ENCODE data around the gene PLEKHA6.

The PLEKHA6 gene

DNA sequence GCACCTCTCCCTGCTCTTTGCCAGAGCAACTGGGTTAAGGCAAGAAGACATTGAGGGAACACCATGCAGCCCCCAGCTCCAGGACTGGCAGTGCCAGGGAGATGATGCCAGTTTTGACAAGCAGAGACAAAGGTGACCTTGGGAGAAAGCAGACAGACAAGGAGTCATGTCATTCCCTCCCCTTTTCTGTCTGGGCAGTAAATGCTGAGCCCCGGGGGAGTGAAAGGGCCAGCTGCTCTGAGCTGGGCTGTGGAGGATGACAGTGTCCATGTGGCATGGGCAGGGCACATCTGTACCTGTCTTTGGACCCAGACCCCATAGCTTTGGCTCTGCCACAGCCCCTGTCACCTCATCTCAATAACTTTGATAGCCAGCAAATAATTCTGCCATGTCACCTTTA is 24.2 kb downstream of the PLEKHA6 start:
- H2BK15ac ChIP-seq (ENCODE audit: low read depth, poor library complexity, severe bottlenecking), result no peak overlapping the region
- H3K9me3 ChIP-seq (ENCODE audit: control insufficient read depth, low read length), result no peaks in the 10 kb centered on the region
- H3K23ac ChIP-seq (ENCODE audit: low read length in 2 of 2), result no peak overlapping the region
- H4K91ac ChIP-seq (ENCODE audit: low read length), result no peak overlapping the region
- H2BK12ac ChIP-seq (ENCODE audit: low read length in 2 of 2), result peak overlapping the region in 1 of 2 experiments; percentile 57
- no peaks in the 10 kb centered on the region for H3K36me3 ChIP-seq (ENCODE audit: control insufficient read depth in 1 of 2, insufficient read depth in 2 of 2, low read depth in 1 of 2, low read length in 2 of 2)
- H3K18ac ChIP-seq (ENCODE audit: low read depth in 1 of 2, low read length in 2 of 2), result peak overlapping the region in 1 of 2 experiments; percentile 86
- H2BK5ac ChIP-seq (ENCODE audit: low read depth, low read length, poor library complexity, severe bottlenecking), result no peak overlapping the region
- H3K14ac ChIP-seq (ENCODE audit: low read length in 2 of 2), result no peak overlapping the region
- H3K27ac ChIP-seq (ENCODE audit: low read length, poor library complexity, severe bottlenecking), result no peak overlapping the region
- H3K4me1 ChIP-seq (ENCODE audit: control insufficient read depth, insufficient read depth, low read depth, low read length), result no peaks in the 10 kb centered on the region
- peaks cover 23 to 67% of the 10 kb centered on the region in 2 experiments for H3K27me3 ChIP-seq (ENCODE audit: control insufficient read depth in 1 of 2, insufficient read depth in 1 of 2, low read length in 2 of 2)
- peak overlapping the region; percentile 10 for H2AFZ ChIP-seq (ENCODE audit: low read depth, low read length)
- H3K4me2 ChIP-seq (ENCODE audit: low read length, poor library complexity, severe bottlenecking), result no peak overlapping the region
- no peak overlapping the region for H3K4ac ChIP-seq (ENCODE audit: low read depth in 1 of 2, low read length in 2 of 2)
- no peak overlapping the region for H3K4me3 ChIP-seq (ENCODE audit: insufficient read depth in 1 of 2, low read depth in 1 of 2, low read length in 2 of 2)
- no peak overlapping the region for H3K9ac ChIP-seq (ENCODE audit: low read length)
- H3K79me1 ChIP-seq (replicated peaks; ENCODE audit: low read length, poor library complexity, severe bottlenecking), result no peaks in the 10 kb centered on the region
- whole genome bisulfite sequencing, result 80% methylated on average over 1 of the region's 1 CpG
- no peak overlapping the region for H2AK5ac ChIP-seq (ENCODE audit: low read length, severe bottlenecking)
- H4K8ac ChIP-seq (ENCODE audit: low read length), result no peak overlapping the region
- DNase-seq, result no peak
- H2BK120ac ChIP-seq (ENCODE audit: low read depth, low read length), result no peak overlapping the region

DNA sequence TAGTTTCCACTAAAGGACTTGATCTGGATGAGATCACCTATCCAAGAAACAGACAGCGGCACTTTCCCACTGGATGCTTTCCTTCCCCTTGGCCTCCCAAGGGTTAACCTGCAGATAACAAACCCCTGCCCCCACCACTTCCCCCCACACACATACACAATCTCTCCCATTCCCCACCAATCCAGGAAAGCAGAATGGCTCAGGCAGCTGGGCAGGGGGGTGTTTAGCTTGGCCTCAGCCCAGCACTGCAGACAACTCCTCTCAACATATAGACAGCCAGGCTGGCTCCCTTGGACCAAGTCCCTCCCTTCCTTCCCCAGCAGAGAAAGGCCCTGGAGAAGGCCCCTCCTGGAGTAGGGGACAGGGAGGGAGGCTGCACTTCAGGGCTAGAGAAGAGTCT is 24.6 kb downstream of the PLEKHA6 start:
- Histone ChIP-seq H2AK5ac (ENCODE audit: low read length, severe bottlenecking) (no peak overlapping the region), H3K36me3 (ENCODE audit: control insufficient read depth in 1 of 2, insufficient read depth in 2 of 2, low read depth in 1 of 2, low read length in 2 of 2) (no peaks in the 10 kb centered on the region), H3K4me1 (ENCODE audit: control insufficient read depth, insufficient read depth, low read depth, low read length) (no peaks in the 10 kb centered on the region), H3K79me1 (replicated peaks; ENCODE audit: low read length, poor library complexity, severe bottlenecking) (no peaks in the 10 kb centered on the region), H3K9me3 (ENCODE audit: control insufficient read depth, low read length) (no peaks in the 10 kb centered on the region), H2BK5ac (ENCODE audit: low read depth, low read length, poor library complexity, severe bottlenecking) (no peak overlapping the region), H3K14ac (ENCODE audit: low read length in 2 of 2) (no peak overlapping the region), H3K4ac (ENCODE audit: low read depth in 1 of 2, low read length in 2 of 2) (no peak overlapping the region), H3K23ac (ENCODE audit: low read length in 2 of 2) (no peak overlapping the region), H2BK120ac (ENCODE audit: low read depth, low read length) (no peak overlapping the region), H2BK15ac (ENCODE audit: low read depth, poor library complexity, severe bottlenecking) (no peak overlapping the region), H2BK12ac (ENCODE audit: low read length in 2 of 2) (no peak overlapping the region), H3K4me3 (ENCODE audit: insufficient read depth in 1 of 2, low read depth in 1 of 2, low read length in 2 of 2) (no peak overlapping the region), H3K9ac (ENCODE audit: low read length) (no peak overlapping the region), H4K8ac (ENCODE audit: low read length) (no peak overlapping the region), H3K18ac (ENCODE audit: low read depth in 1 of 2, low read length in 2 of 2) (peak overlapping the region; percentile 35 to 86), H4K91ac (ENCODE audit: low read length) (peak overlapping the region; percentile 43), H3K27me3 (ENCODE audit: control insufficient read depth in 1 of 2, insufficient read depth in 1 of 2, low read length in 2 of 2) (peaks cover 23 to 62% of the 10 kb centered on the region in 2 experiments), H2AFZ (ENCODE audit: low read depth, low read length) (peak overlapping the region; percentile 10), H3K27ac (ENCODE audit: low read length, poor library complexity, severe bottlenecking) (no peak overlapping the region), H3K4me2 (ENCODE audit: low read length, poor library complexity, severe bottlenecking) (no peak overlapping the region)
- no peak for DNase-seq
- WGBS, result 89% methylated on average over 1 of the region's 1 CpG

DNA sequence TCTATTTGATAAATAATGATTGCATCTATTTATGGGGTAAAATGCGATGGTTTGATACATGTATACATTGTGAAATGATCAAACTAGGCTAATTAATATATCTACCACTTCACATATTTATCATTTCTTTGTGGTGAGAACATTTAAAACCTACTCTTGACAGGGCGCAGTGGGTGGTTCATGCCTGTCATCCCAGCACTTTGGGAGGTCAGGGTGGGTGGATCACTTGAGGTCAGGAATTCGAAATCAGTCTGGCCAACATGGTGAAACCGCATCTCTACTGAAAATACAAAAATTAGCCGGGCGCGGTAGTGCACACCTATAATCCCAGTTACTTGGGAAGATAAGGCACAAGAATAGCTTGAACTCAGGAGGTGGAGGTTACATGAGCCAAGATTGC is 25.3 kb downstream of the PLEKHA6 start:
- Histone ChIP-seq H2AK5ac (ENCODE audit: low read length, severe bottlenecking) (no peak overlapping the region), H2BK120ac (ENCODE audit: low read depth, low read length) (no peak overlapping the region), H2BK12ac (ENCODE audit: low read length in 2 of 2) (no peak overlapping the region), H3K27ac (ENCODE audit: low read length, poor library complexity, severe bottlenecking) (no peak overlapping the region), H3K4ac (ENCODE audit: low read depth in 1 of 2, low read length in 2 of 2) (no peak overlapping the region), H3K79me1 (replicated peaks; ENCODE audit: low read length, poor library complexity, severe bottlenecking) (no peaks in the 10 kb centered on the region), H3K36me3 (ENCODE audit: control insufficient read depth in 1 of 2, insufficient read depth in 2 of 2, low read depth in 1 of 2, low read length in 2 of 2) (no peaks in the 10 kb centered on the region), H3K9me3 (ENCODE audit: control insufficient read depth, low read length) (no peaks in the 10 kb centered on the region), H3K4me3 (ENCODE audit: insufficient read depth in 1 of 2, low read depth in 1 of 2, low read length in 2 of 2) (no peak overlapping the region), H3K14ac (ENCODE audit: low read length in 2 of 2) (no peak overlapping the region), H4K91ac (ENCODE audit: low read length) (no peak overlapping the region), H3K9ac (ENCODE audit: low read length) (no peak overlapping the region), H3K4me2 (ENCODE audit: low read length, poor library complexity, severe bottlenecking) (no peak overlapping the region), H3K23ac (ENCODE audit: low read length in 2 of 2) (no peak overlapping the region), H3K4me1 (ENCODE audit: control insufficient read depth, insufficient read depth, low read depth, low read length) (no peaks in the 10 kb centered on the region), H4K8ac (ENCODE audit: low read length) (no peak overlapping the region), H3K27me3 (ENCODE audit: control insufficient read depth in 1 of 2, insufficient read depth in 1 of 2, low read length in 2 of 2) (peaks cover 23 to 60% of the 10 kb centered on the region in 2 experiments), H3K18ac (ENCODE audit: low read depth in 1 of 2, low read length in 2 of 2) (no peak overlapping the region), H2BK15ac (ENCODE audit: low read depth, poor library complexity, severe bottlenecking) (no peak overlapping the region), H2BK5ac (ENCODE audit: low read depth, low read length, poor library complexity, severe bottlenecking) (no peak overlapping the region), H2AFZ (ENCODE audit: low read depth, low read length) (no peak overlapping the region)
- WGBS, result 90% methylated on average over 6 of the region's 7 CpGs
- no peak for DNase-seq

DNA sequence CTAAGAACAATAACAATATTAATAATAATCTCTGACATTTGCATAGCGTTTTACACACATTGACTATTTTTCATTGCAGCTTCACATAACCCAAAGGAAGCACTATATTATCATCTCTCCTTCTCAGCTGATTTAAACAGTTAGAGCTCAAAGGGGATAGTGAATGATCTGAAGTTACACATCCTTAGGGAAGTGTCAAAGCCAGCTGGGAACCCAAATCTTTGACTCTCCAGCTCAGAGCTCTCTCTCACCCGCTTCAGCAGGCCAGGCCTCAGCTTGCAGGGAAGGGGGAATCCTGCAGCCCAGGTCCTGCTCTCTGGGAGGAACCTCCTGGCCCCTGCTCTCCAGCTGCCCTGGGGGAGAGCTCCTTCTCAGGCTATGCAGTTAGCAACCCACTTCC is 26.3 kb downstream of the PLEKHA6 start:
- no peak for DNase-seq
- no peaks in the 10 kb centered on the region for H3K4me1 ChIP-seq (ENCODE audit: control insufficient read depth, insufficient read depth, low read depth, low read length)
- H3K14ac ChIP-seq (ENCODE audit: low read length in 2 of 2), result no peak overlapping the region
- no peak overlapping the region for H3K4me3 ChIP-seq (ENCODE audit: insufficient read depth in 1 of 2, low read depth in 1 of 2, low read length in 2 of 2)
- no peak overlapping the region for H3K4me2 ChIP-seq (ENCODE audit: low read length, poor library complexity, severe bottlenecking)
- no peak overlapping the region for H2BK5ac ChIP-seq (ENCODE audit: low read depth, low read length, poor library complexity, severe bottlenecking)
- no peak overlapping the region for H3K23ac ChIP-seq (ENCODE audit: low read length in 2 of 2)
- no peak overlapping the region for H4K8ac ChIP-seq (ENCODE audit: low read length)
- H3K27me3 ChIP-seq (ENCODE audit: control insufficient read depth in 1 of 2, insufficient read depth in 1 of 2, low read length in 2 of 2), result peaks cover 22 to 50% of the 10 kb centered on the region in 2 experiments
- H2BK15ac ChIP-seq (ENCODE audit: low read depth, poor library complexity, severe bottlenecking), result no peak overlapping the region
- no peak overlapping the region for H3K4ac ChIP-seq (ENCODE audit: low read depth in 1 of 2, low read length in 2 of 2)
- H3K79me1 ChIP-seq (replicated peaks; ENCODE audit: low read length, poor library complexity, severe bottlenecking), result no peaks in the 10 kb centered on the region
- H3K36me3 ChIP-seq (ENCODE audit: control insufficient read depth in 1 of 2, insufficient read depth in 2 of 2, low read depth in 1 of 2, low read length in 2 of 2), result no peaks in the 10 kb centered on the region
- H3K9ac ChIP-seq (ENCODE audit: low read length), result no peak overlapping the region
- peak overlapping the region; percentile 52 for H4K91ac ChIP-seq (ENCODE audit: low read length)
- no peak overlapping the region for H2BK120ac ChIP-seq (ENCODE audit: low read depth, low read length)
- H3K27ac ChIP-seq (ENCODE audit: low read length, poor library complexity, severe bottlenecking), result no peak overlapping the region
- H2BK12ac ChIP-seq (ENCODE audit: low read length in 2 of 2), result no peak overlapping the region
- H3K18ac ChIP-seq (ENCODE audit: low read depth in 1 of 2, low read length in 2 of 2), result no peak overlapping the region
- no peak overlapping the region for H2AK5ac ChIP-seq (ENCODE audit: low read length, severe bottlenecking)
- 86% methylated on average over 2 of the region's 2 CpGs for WGBS
- H3K9me3 ChIP-seq (ENCODE audit: control insufficient read depth, low read length), result no peaks in the 10 kb centered on the region
- H2AFZ ChIP-seq (ENCODE audit: low read depth, low read length), result no peak overlapping the region

All from mesenchymal stem cell (in vitro differentiated cells and primary cell).